GM23338 (cell line): Measurements from ENCODE around the gene SERPINB11. TPM values are rescaled to one million over a fixed set of nuclear protein-coding genes. Genes with fewer than 3 reads are reported as not detected.

Experiments
- ATAC-seq: fragments of 200-7000 bp; cut with Tn5 transposase; 3 replicates; pipeline ENCODE4 v1.9.1; 2020
- DNase-seq: peaks from one replicate; pipeline ENCODE4 v3.0.0-alpha.2; 2015; ENCODE audit warnings: low spot score
- H2AFZ ChIP-seq: fragments of 200-600 bp; sonication (generic); 2 replicates; pipeline ENCODE4 v1.8.0; 2016; ENCODE audit warnings: antibody characterized with exemption, mild to moderate bottlenecking, moderate library complexity
- H3F3A ChIP-seq: fragments of 200-600 bp; sonication (generic); replicated peaks from 2 replicates; pipeline ENCODE4 v1.8.0; 2017; ENCODE audit warnings: antibody characterized with exemption, mixed run types, low read depth
- H3K27ac ChIP-seq: fragments of 200-600 bp; sonication (generic); 2 replicates; pipeline ENCODE4 v1.6.1; 2016; ENCODE audit warnings: low read depth
- H3K27me3 ChIP-seq: fragments of 200-600 bp; sonication (generic); 2 replicates; pipeline ENCODE4 v1.8.0; 2016; ENCODE audit warnings: mild to moderate bottlenecking, mixed run types, moderate library complexity; ENCODE audit not compliant: insufficient read depth
- H3K36me3 ChIP-seq: fragments of 200-600 bp; sonication (generic); 2 replicates; pipeline ENCODE4 v1.8.0; 2016; ENCODE audit warnings: mild to moderate bottlenecking; ENCODE audit not compliant: insufficient read depth
- H3K4me1 ChIP-seq: fragments of 200-600 bp; sonication (generic); 2 replicates; pipeline ENCODE4 v1.8.0; 2016; ENCODE audit warnings: mild to moderate bottlenecking, moderate library complexity; ENCODE audit not compliant: insufficient read depth
- H3K4me2 ChIP-seq: fragments of 200-600 bp; sonication (generic); 2 replicates; pipeline ENCODE4 v1.7.1; 2017; ENCODE audit warnings: mixed run types
- H3K4me3 ChIP-seq: fragments of 200-600 bp; sonication (generic); 2 replicates; pipeline ENCODE4 v1.6.1; 2016; ENCODE audit warnings: mixed run types
- H3K79me2 ChIP-seq: fragments of 200-600 bp; sonication (generic); replicated peaks from 2 replicates; pipeline ENCODE4 v1.8.0; 2017; ENCODE audit warnings: mild to moderate bottlenecking; ENCODE audit not compliant: insufficient read depth
- H3K9me2 ChIP-seq: fragments of 200-600 bp; sonication (generic); 2 replicates; pipeline ENCODE4 v1.8.0; 2017; ENCODE audit not compliant: insufficient read depth
- H4K20me1 ChIP-seq: fragments of 200-600 bp; sonication (generic); replicated peaks from 2 replicates; pipeline ENCODE4 v1.8.0; 2017; ENCODE audit warnings: mild to moderate bottlenecking; ENCODE audit not compliant: insufficient read depth
- H3K27ac Mint-ChIP-seq: 2 replicates; pipeline ENCODE4 v1.8.0; 2020; ENCODE audit warnings: inconsistent platforms, mild to moderate bottlenecking, moderate library complexity, mixed read lengths
- H3K27me3 Mint-ChIP-seq: 3 replicates; pipeline ENCODE4 v1.8.0; 2022; ENCODE audit warnings: low read depth, mild to moderate bottlenecking, moderate library complexity, mixed read lengths, inconsistent platforms; ENCODE audit not compliant: insufficient read depth, poor library complexity
- H3K36me3 Mint-ChIP-seq: 3 replicates; pipeline ENCODE4 v1.8.0; 2021; ENCODE audit warnings: low read depth, mild to moderate bottlenecking, inconsistent platforms, moderate library complexity, mixed read lengths
- H3K4me1 Mint-ChIP-seq: 3 replicates; pipeline ENCODE4 v1.8.0; 2020; ENCODE audit warnings: mild to moderate bottlenecking, inconsistent platforms, mixed read lengths
- H3K4me3 Mint-ChIP-seq: 3 replicates; pipeline ENCODE4 v1.8.0; 2021; ENCODE audit warnings: moderate library complexity, mild to moderate bottlenecking, inconsistent platforms, mixed read lengths
- H3K9me3 Mint-ChIP-seq: 3 replicates; pipeline ENCODE4 v1.8.0; 2020; ENCODE audit warnings: moderate library complexity, mild to moderate bottlenecking, inconsistent platforms, mixed read lengths
- CREB1 ChIP-seq: fragments of 250-450 bp; sonication (Bioruptor Pico); IDR thresholded peaks from 2 replicates; pipeline ENCODE4 v1.5.0; 2020; ENCODE audit warnings: low read depth, mild to moderate bottlenecking, moderate library complexity
- CTCF ChIP-seq, 2 experiments: fragments of 200-600 bp in 1 of 2; sonication (generic) in 1 of 2; conservative IDR thresholded peaks; 2 replicates each; pipeline versions ENCODE4 v1.5.1 to v1.6.1; 2016 to 2017; ENCODE audit warnings: antibody characterized with exemption in 2 of 2, low read depth in 2 of 2, mild to moderate bottlenecking in 2 of 2, moderate library complexity in 1 of 2
- ETS1 ChIP-seq: IDR thresholded peaks from 2 replicates; pipeline ENCODE4 v1.6.1; 2016; ENCODE audit warnings: antibody characterized with exemption
- EZH2 ChIP-seq: fragments of 200-600 bp; sonication (generic); IDR thresholded peaks from one replicate; pipeline ENCODE4 v1.8.0; 2017; ENCODE audit warnings: antibody characterized with exemption, mild to moderate bottlenecking, low read depth; ENCODE audit not compliant: unreplicated experiment
- EZH2phosphoT487 ChIP-seq: fragments of 200-600 bp; sonication (generic); IDR thresholded peaks from one replicate; pipeline ENCODE4 v1.8.1; 2018; ENCODE audit warnings: antibody characterized with exemption; ENCODE audit not compliant: unreplicated experiment
- JUNB ChIP-seq: IDR thresholded peaks from one replicate; pipeline ENCODE4 v1.6.1; 2016; ENCODE audit warnings: antibody characterized with exemption; ENCODE audit not compliant: unreplicated experiment
- ZNF114 ChIP-seq: fragments of 250-450 bp; sonication (Bioruptor Pico); IDR thresholded peaks from 2 replicates; pipeline ENCODE4 v1.5.0; 2020; ENCODE audit warnings: mild to moderate bottlenecking, moderate library complexity
- ZNF331 ChIP-seq: fragments of 250-450 bp; sonication (Bioruptor Pico); IDR thresholded peaks from 2 replicates; pipeline ENCODE4 v1.5.0; 2020; ENCODE audit warnings: low read depth, mild to moderate bottlenecking, moderate library complexity
- ZNF462 ChIP-seq: fragments of 250-450 bp; sonication (Bioruptor Pico); IDR thresholded peaks from 2 replicates; pipeline ENCODE4 v1.5.0; 2020; ENCODE audit warnings: mild to moderate bottlenecking, moderate library complexity
- polyA plus RNA-seq: library from polyadenylated mRNA; unstranded; fragments of >200 nt; fragmentation: Nextera tagmentation; extraction: Ambion mirVana; gene quantifications from 2 replicates; pipeline ENCODE4 v1.2.1, GENCODE V29; 2016
- total RNA-seq: library from RNA; depleted of rRNA; stranded (reverse); fragments of >200 nt; shearing (Covaris generic); gene quantifications from 2 replicates; pipeline ENCODE4 v1.2.3, GENCODE V29; 2014

SERPINB11 gene
- total and polyA plus RNA-seq, 2 experiments from 2014 or later, result not detected

GRCh38 chr18:63757541-63757940 is 54.8 kb downstream of the SERPINB11 start:
- H3K27ac ChIP-seq, result no peak overlapping the region
- Mint-ChIP-seq H3K9me3 (peaks cover 33% of the 10 kb centered on the region), H3K4me1 (peaks cover 3% of the 10 kb centered on the region; the same call in 1 of the 3 replicates), H3K36me3 (peaks cover 14% of the 10 kb centered on the region), H3K27me3 (no peaks in the 10 kb centered on the region), H3K27ac (no peak overlapping the region), H3K4me3 (no peak overlapping the region)
- peaks cover 7% of the 10 kb centered on the region; the same call in 1 of the 2 replicates for H3K9me2 ChIP-seq
- TF ChIP-seq CREB1 (no peak), ETS1 (no peak), EZH2 (no peak), CTCF (conservative IDR thresholded peaks at IDR 0.05; ENCODE audit: low read depth in 2 of 2) (no peak), ZNF462 (CRISPR knock-in tag) (no peak), ZNF114 (CRISPR knock-in tag) (no peak), ZNF331 (CRISPR knock-in tag) (no peak), EZH2phosphoT487 (no peak), JUNB (no peak)
- no peaks in the 10 kb centered on the region for H3K27me3 ChIP-seq
- no peaks in the 10 kb centered on the region for H3K79me2 ChIP-seq
- H3K4me2 ChIP-seq, result no peak overlapping the region
- no peaks in the 10 kb centered on the region for H4K20me1 ChIP-seq
- no peaks in the 10 kb centered on the region for H3K4me1 ChIP-seq
- H3F3A ChIP-seq, result no peaks in the 10 kb centered on the region
- DNase-seq, result no peak
- no peak for ATAC-seq
- no peaks in the 10 kb centered on the region for H3K36me3 ChIP-seq
- H2AFZ ChIP-seq, result no peak overlapping the region
- H3K4me3 ChIP-seq, result no peak overlapping the region
